Tibial nerve (tissue), 3 donors: ENCODE measurements around the gene RNU7-1.

ENCODE experiments used
- CTCF ChIP-seq, 5 experiments: fragments of 200-600 bp in 3 of 5; fragments of 450-650 bp in 2 of 5; sonication (generic) in 3 of 5; IDR thresholded peaks; one replicate each; pipeline ENCODE4 v1.5.1; 2016 to 2019; ENCODE audit warnings: antibody characterized with exemption in 5 of 5, mild to moderate bottlenecking in 3 of 5, moderate library complexity in 2 of 5
- POLR2A ChIP-seq, 2 donors: fragments of 450-650 bp; IDR thresholded peaks; one replicate each; pipeline ENCODE4 v1.6.1; 2017; ENCODE audit warnings: antibody characterized with exemption in 2 of 2, mild to moderate bottlenecking in 2 of 2, moderate library complexity in 2 of 2

DNA sequence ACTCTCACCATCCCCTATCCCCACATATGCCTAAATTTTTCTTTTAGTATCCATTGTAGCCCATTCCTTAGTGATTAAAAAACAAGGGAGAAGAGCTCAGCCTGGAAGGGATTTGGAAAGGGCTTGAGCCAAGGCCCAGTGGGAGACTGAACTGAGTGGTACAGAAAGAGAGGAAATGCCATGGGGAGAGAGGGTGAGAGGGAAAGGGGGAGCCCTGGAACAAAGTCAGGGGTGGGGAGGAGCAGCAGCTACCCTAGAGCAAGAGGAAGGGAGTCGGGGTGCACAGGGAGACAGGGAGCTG lies 18.4 kb upstream of the RNU7-1 start:
- no peak for TF ChIP-seq CTCF (IDR thresholded peaks at IDR 0.05)
- no peak for TF ChIP-seq POLR2A (IDR thresholded peaks at IDR 0.05)
